Stimulated activated CD8-positive, alpha-beta memory T cell treated with anti-CD3 and anti-CD28 coated beads, Interleukin-12 subunit alpha, Interleukin-12 subunit beta, amount 100 ng/mL, for 24 hours (primary cell): Measurements from ENCODE around the gene TIMMDC1.
"Not testable (repeated sequence)": the region's sequence is repeated elsewhere in the genome, so short reads cannot be mapped to it uniquely, and the experiment has no call there.

Source experiments
- DNase-seq: peaks from one replicate; pipeline ENCODE4 v3.0.0-alpha.2; 2020; ENCODE audit errors: extremely low read depth

TIMMDC1 gene

GRCh38 chr3:119510690-119511089, 12.3 kb downstream of the TIMMDC1 start:
- DNase-seq, result no peak

- DNase-seq, result no peak
Measured at GRCh38 chr3:119514637-119515036, 16.3 kb downstream of the TIMMDC1 start.

GRCh38 chr3:119517112-119517511, 18.8 kb downstream of the TIMMDC1 start:
- DNase-seq, result no peak

GRCh38 chr3:119518026-119518425, 19.7 kb downstream of the TIMMDC1 start:
- DNase-seq, result no peak

GRCh38 chr3:119524931-119525662, 26.8 kb downstream of the TIMMDC1 start:
- no peak for DNase-seq

GRCh38 chr3:119527714-119528113, 29.4 kb downstream of the TIMMDC1 start:
- DNase-seq, result no peak

- no peak for DNase-seq
Measured at GRCh38 chr3:119529883-119530282, 31.5 kb downstream of the TIMMDC1 start.

GRCh38 chr3:119530456-119530855, 32.1 kb downstream of the TIMMDC1 start:
- DNase-seq, result no peak

- DNase-seq, result no peak
Measured at GRCh38 chr3:119531151-119531550, 32.8 kb downstream of the TIMMDC1 start.

GRCh38 chr3:119534296-119534695, 35.9 kb downstream of the TIMMDC1 start:
- DNase-seq, result no peak

- no peak for DNase-seq
Measured at GRCh38 chr3:119536757-119537156, 38.4 kb downstream of the TIMMDC1 start.

GRCh38 chr3:119538772-119539171, 40.4 kb downstream of the TIMMDC1 start:
- DNase-seq, result no peak

GRCh38 chr3:119541547-119541946, 43.2 kb downstream of the TIMMDC1 start:
- DNase-seq, result no peak

- no peak for DNase-seq
Measured at GRCh38 chr3:119542168-119542767, 43.9 kb downstream of the TIMMDC1 start.

- DNase-seq, result no peak
Measured at GRCh38 chr3:119543147-119543546, 44.8 kb downstream of the TIMMDC1 start.

GRCh38 chr3:119547227-119547626, 48.9 kb downstream of the TIMMDC1 start:
- no peak for DNase-seq

- DNase-seq, result no peak
Measured at GRCh38 chr3:119548341-119548740, 50.0 kb downstream of the TIMMDC1 start.

GRCh38 chr3:119550192-119550910, 52.0 kb downstream of the TIMMDC1 start:
- DNase-seq, result no peak

- no peak for DNase-seq
Measured at GRCh38 chr3:119551598-119551997, 53.3 kb downstream of the TIMMDC1 start.

- DNase-seq, result not testable (repeated sequence)
Measured at GRCh38 chr3:119552928-119553327, 54.6 kb downstream of the TIMMDC1 start.

- no peak for DNase-seq
Measured at GRCh38 chr3:119553823-119554415, 55.6 kb downstream of the TIMMDC1 start.

- no peak for DNase-seq
Measured at GRCh38 chr3:119555309-119555735, 57.0 kb downstream of the TIMMDC1 start.
